GM19240 (cell line): Measurements from ENCODE around the gene ISY1.
"Not testable (repeated sequence)": the region's sequence is repeated elsewhere in the genome, so short reads cannot be mapped to it uniquely, and the experiment has no call there.

ENCODE experiments used
- DNase-seq: peaks from one replicate; pipeline ENCODE4 v3.0.0; 2011; ENCODE audit warnings: low spot score; ENCODE audit not compliant: insufficient read length

Gene ISY1

DNA sequence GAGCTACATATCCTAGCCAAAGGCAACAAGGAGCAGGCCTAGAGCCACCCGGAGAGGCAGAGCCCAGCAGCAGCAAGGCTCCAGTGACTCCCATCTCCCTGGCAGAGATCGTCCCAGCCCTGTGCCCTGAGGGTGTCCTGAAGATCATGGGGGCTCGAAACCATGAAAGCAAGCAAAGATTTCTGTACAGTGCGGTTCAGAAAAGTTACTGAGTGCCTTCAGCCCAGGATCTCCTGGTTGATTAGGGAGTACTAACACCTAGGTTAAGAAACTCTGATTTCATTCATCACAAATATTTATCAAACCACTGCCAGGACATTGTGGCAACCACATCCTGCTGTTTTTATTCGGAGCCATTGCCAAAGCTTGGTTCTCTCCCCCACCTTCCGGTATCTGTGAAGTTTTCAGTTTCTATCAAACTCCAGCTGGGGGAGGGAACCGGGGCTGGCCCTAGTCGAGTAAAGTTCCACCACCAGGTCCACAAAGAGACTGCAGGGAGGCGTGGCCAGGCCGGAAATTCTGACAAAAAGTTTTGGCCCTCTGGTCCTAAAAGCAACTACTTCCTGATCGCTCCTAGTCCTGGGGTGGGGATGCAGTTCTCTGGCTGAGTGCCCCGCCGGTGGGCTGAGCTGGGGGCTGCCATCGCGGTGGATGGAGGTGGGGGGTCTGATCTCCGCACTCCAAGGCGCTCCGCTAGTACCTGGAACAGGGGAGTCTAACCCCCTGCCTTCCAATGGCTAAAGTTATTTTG lies 40.4 kb downstream of the ISY1 start:
- DNase-seq, result peak; percentile 92

DNA sequence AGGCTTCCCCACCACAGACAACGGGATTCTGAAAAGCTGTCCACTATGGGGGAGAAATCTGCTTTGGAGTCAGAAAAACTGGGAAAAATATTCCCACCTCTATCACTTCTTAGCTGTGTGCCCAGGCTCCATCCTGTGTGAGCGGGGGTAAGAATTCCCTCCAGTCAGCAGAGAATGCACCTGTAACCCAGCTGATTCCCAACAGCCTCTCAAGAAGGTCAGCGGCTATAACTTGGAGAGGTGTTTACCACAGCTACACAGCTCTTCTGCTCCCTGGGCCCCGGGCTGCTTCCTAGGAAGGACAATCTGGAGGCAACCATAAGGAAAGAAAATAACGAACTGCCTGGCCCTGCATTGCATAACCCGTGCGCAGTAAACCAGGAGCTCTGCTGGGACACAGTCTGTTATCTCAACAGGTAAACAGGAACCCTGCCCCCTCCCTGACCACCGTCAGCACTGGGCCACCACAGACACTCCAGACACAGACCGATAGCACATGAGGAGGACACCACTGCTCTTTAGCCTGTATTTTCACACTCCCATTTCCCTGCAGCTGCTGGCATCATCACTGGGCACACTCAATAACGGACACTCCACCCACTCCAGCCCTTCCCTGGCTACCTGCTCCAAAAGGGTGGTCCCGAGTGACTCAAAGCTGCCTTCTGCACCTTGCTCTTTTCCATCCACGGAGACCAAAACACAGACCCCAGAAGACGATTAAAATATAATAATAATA lies 41.3 kb downstream of the ISY1 start:
- DNase-seq, result no peak

DNA sequence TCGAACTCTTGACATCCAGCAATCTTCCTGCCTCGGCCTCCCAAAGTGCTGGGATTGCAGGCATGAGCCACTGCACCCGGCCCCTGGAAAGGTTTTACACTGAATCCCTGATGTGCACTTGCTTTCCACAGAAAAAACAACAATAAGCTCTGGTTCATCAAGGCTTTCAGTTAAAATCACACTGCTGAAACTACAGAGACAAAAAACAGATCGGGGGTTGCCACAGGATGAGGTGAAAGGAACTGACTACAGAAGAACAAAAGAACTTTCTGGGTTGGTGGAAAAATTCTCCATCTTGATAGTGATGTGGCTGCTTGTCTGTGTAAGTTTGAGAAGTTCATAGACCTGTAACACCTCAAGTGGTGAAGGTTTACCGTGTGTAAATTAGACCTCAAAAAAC lies 42.1 kb downstream of the ISY1 start:
- no peak for DNase-seq

DNA sequence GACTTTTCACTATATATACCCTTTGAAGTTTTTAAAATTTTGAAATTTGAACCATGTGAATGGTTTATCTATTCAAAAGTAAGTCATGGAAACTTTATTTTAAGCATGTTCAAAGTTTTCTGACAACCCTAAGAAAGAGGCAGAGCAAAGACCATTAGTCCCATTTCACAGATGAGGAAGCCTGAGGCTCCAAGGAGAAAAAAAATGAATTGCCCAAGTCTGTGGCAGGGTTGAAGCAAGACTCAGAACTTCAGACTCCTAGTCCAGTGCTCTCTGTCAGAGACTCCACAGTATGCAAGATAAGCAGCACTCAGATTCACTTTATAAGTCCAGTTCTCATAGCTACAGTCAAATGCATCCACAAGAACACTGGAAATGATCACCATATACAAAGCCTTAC lies 43.7 kb downstream of the ISY1 start:
- no peak for DNase-seq

DNA sequence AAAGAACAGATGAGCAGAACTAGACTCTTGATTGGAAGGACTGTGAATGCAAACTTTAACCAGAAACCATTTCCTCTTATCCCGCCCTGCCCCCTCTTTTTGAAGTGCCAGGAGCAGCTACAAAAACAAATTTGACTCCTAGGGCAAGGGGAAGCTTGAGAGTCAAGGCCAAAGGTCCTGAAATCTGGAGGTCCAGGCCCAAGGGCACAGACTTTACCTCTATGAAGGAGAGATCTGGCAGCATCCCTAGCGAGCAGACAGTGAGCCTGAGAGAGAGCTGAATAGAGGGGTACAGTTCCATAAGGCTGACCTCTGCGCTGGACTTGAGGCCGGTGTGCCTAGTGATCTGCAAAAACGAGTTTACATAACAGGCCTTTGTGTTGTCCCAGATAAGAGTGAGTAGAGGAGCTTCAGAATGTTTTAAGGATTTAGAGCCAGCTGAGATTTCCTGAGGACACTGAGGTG lies 44.3 kb downstream of the ISY1 start:
- DNase-seq, result no peak

DNA sequence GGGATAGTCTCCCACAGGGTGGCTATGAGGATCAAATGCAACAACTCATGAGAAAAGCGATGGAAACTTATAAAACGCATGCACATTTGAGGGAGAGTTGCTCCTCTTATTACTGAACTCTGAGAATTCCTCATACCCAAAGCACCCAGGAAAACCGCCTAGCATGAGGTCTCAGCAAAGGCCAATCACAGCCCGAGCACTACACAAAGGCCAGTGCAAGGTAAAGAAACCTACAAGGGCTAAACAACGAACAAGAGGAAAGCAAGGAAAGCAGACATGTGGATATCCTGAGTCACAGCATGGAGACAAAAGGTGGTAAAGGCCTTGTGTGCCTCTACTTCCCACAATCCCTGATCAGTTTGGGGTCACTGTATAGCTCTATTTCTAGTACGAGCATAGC lies 46.4 kb downstream of the ISY1 start:
- no peak for DNase-seq

DNA sequence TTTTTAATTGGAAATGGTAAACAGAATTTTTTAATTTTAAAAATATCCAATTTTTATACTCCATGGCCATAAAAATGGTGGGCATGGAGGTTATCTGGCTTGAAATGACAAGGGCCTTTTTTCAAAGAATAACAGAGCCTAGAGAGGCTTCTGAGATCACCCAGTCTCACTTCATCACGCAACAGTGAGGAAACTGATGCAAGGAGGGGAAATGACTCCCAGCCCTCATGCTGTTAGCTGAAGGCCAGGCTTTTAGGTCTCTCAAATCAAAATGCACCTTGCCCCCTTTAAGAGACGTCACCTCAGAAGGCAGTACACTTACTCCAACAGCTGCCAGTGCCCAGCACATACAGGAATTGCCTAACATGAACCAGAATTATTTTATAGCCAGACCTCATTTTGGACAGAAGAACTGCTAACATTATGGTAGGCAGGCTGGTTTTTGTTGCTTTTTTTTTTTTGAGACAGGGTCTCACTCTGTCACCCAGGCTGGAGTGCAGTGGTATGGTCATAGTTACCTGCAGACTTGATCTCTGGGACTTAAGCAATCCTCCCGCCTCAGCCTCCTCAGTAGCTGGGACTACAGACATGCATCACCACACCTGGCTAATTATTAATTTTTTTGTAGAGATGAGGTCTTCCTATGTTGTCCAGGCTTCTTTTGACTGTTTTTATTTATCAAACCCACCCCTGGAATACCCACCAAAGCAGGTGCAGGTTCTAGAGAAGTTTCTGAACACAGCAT lies 48.4 kb downstream of the ISY1 start:
- no peak for DNase-seq

DNA sequence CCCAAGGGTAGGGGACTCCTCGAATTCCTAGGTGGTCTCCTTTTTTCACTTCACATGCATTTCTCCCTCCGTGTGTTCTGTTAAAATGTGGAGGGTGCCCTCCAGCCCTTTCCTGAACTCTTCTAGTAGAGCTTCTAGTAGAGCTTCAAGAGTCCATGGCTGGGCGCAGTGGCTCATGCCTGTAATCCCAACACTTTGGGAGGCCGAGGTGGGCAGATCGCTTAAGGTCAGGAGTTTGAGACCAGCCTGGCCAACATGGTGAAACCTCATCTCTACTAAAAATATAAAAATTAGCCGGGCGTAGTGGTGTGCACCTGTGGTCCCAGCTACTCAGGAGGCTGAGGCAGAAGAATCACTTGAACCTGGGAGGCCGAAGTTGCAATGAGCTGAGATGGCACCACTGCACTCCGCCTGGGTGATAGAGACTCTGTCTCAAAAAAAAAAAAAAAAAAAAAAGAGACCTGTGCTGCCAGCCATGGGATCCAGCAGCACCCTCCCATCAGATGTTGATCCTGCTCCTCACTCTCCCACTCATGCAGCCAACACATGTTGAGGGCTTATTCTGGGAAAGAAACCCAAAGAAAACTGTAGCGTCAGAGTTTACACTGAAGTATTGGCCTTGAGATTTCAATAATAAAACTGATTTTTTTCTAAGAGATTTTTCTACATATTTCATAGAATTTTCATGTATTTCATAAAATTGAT lies 49.6 kb downstream of the ISY1 start:
- DNase-seq, result not testable (repeated sequence)

DNA sequence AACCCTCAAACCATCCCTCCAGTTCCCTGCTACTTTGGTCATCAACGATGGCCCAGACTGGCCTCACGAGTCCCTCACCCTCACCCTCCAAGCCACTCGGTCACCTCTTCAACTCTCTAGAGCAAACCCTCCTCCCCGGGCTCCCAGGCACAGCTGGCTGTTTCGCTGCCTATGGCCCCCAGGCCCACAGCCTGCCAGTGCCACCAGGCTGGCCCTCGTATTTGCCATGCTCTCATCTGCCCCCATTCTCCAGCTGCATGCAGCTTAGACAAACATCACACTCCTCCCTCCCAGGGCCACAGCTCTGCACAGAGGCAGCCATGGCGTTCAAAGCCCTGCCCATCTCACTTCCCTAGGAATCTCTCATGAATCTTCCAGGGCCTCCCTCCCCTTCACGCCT lies 53.1 kb downstream of the ISY1 start:
- no peak for DNase-seq

DNA sequence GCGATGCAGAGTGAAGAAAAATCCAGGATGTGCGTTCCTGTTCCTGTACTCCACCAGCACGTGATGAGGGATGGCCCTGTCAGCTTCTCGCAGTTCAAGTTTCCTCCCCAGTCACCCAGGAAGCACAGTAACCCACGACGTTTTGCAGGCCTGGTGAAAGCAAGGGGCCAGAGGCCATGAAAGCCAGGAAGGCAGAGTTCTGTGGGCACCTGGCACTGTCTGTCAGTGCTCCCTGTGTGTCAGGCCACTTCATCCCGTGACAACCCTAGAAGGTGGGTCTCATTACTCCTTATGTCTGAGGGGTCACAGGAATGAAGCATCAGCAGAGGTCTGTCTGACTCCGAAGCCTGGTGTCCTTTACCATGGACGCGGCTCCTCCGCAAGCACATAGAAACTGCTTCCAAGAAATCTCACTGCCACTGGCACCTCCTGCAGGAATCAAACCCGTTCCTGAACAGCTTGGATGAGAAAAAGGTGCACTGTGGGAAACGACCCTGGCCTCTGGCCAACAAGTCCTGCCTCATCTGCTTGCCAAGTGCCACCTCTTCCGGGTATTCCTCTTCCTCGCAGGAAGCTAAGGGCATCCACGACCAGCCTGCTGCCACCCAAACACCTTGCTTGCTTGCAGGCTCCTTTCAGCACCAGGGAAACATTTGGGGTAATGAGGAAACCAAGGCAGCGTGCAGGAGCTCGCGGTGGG lies 53.8 kb downstream of the ISY1 start:
- no peak for DNase-seq

DNA sequence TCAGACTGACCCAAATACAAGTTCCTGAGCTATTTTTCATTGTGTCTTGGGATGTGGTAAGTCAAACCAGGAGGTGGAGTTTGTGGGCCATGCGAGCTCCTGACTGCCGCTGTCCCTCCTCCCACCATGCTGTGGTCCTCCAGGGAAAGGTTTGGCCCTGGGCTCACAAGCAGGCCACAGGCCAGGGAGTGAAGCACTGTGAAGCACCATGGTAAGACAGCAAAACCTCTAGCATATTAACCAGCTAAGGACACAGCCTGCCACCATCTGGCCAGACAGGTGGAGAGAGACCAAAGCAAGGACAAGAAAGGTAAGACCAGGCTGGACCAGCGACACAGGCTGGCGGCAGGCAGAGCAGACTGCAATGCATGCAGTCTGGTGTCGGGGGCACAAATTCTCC lies 54.5 kb downstream of the ISY1 start:
- no peak for DNase-seq

DNA sequence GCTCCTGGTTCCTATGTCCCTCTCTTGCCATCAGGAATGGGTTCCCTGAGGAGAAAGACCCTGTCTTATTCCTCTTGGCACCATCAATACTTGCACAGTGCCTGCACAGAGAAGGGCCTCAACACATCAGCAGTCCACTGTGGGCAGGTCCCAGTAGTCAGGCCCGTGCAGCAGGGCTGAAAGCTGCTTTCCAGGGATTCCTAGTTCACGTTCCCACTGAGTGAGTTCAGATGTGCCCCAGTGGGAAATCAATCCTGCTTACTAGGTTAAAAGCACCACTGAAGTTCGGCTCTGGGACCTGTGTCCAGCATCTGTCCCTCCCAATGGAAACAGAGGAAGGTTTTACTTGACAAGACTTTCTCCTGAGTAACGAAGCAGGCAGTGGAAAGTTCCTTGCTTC lies 55.0 kb downstream of the ISY1 start:
- DNase-seq, result no peak

DNA sequence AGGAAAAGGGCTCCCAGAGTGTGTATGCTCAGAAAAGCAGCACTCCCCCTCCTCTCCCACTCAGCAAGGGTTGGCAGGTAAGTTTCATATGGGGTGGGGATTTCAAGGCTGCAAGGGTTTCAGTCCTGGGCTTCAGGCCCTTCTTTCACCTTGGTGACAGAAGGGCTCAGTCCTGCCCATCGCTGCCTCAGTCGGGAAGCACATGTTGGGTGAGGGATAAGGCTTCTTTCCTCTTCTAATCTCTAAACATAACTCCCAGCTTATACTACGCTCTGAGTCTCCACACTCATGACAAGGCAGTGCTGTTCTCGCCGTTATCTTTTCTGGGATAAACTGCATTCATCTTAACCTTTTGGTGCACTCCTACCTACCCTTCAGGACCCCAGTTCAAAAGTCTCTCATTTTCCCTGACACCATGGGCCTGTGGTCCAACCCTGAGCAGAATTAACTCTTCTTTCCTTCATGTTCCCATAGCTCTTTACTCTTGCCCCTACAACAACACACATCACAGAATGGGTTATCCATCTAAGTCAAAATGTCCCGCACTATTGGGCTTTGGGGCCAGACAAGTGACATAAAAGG lies 56.3 kb downstream of the ISY1 start:
- no peak for DNase-seq

DNA sequence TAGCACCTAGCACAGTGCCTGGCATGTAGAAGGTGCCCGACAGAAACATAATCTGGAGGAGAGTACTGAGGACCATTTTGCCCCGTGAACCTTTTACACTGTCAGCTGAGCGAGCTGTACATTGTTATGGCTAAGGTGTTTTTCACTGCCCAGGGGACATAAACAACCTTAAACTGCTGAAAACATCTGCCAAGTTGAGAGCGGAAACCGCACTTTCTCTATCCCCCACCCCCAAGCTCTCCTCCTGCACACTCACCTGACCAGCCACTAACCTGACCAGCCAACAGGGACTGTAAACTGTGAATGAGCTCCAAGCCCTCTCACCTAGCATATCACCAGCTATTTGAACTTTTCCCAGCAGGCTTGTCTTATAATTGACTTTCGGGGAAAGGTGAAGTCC lies 56.8 kb downstream of the ISY1 start:
- no peak for DNase-seq

DNA sequence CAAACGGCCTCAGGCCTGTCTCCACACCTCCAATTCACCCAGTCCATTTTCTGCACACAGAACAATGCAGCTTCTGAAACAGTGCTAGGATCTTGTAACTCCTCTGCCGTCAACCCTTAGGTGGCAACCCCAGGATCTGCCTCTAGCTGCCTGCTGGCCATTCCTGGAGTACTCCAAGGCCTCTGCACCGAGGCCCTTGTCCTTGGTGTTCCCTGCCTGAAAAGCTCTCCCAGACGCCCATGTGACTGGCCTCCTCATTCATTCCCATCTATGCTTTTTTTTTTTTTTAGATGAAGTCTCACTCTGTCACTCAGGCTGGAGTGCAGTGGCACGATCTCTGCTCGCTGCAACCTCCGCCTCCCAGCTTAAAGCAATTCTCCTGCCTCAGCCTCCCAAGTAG lies 57.6 kb downstream of the ISY1 start:
- DNase-seq, result no peak

DNA sequence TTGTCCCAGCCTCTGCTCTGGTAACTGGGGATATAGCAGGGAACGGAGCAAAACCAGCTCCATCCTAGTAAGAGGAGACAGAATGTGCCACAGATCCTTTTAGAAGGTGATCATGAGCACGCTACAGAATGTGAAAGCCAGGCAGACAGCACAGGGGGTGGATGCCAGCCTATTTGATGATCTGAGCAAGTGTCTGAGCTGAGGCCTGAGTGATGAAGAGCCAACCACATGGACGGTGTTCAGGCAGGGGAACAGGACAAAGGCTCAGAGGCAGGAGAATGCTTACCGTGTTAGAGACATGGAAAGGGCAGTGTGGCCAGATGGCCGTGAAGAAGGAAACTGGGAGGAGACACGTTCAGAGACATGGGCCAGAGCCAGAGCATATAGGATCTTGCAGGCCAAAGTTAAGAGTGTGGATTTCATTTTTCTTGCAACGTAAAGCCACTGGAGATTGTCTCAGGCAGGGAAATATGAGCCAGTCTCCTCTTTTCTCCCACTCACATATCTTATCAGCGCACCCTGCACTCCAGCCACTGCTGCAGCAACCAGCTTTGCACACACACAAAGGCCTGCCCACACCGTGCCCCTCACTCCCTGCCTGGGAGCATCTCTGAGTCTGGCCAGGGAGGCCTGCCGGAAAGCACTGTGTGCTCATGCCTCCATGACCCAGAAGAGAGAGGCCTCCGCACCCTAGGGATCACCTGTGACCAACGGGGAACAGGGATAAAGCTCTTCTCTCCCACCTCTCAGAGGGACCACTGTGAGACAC lies 59.3 kb downstream of the ISY1 start:
- DNase-seq, result no peak

DNA sequence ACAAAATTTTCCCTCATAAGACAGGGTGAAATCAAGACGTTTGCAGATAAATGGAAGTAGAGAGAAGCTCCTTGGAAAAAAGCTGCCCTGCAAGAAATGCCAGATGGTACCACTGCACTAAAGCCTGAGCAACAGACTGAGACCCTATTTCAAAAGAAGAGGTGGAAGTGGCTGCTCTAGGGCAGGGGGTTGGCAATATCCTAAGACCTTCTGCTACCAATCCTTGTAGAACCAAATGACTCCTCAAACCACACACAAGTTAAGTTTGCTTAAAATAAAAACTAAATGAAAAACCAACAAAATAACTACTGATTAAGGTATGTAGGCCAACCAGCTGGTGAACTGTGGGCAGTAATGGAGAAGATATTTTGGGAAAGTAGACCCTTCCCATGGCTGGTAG lies 60.6 kb downstream of the ISY1 start:
- no peak for DNase-seq

DNA sequence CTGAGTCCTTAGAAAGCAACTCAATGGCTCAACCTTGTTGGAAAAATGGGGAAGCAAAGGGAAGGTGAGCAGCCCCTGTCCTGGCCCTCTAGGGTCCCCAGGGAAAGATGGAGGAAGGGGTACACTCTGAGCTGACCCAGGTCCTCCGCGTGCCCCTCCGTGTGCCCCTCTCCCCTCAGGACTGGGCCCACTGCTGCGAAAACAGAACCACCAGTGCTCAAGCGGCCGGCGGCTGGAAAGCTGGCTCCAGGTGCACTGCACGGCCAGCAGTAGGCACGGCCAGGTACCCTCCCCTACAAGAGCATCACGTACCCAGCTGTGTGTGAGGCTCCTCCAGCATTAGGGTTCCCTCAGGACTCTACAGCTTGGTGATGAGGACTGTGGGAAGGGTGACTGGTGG lies 65.6 kb downstream of the ISY1 start:
- DNase-seq, result no peak

DNA sequence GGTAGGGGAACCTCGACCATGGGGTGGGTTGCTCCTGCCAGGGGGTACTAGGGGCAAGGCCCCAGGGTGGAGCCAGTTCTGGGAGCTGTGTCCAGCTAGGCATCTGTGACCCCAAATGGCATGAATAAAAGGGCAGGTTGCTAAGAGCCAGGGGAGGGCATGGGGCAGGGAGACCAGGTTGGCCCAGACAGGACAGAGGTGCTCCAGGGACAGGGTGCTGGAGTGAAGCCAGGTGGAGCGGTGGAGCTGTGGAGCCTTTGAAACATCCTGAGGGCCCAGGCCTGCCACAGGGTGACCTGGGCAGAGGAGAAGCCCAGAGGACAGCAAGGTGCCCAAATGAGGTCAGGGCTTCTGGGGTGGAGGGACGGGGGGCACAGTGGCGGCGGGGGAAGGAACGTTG lies 72.6 kb downstream of the ISY1 start:
- DNase-seq, result not testable (repeated sequence)

DNA sequence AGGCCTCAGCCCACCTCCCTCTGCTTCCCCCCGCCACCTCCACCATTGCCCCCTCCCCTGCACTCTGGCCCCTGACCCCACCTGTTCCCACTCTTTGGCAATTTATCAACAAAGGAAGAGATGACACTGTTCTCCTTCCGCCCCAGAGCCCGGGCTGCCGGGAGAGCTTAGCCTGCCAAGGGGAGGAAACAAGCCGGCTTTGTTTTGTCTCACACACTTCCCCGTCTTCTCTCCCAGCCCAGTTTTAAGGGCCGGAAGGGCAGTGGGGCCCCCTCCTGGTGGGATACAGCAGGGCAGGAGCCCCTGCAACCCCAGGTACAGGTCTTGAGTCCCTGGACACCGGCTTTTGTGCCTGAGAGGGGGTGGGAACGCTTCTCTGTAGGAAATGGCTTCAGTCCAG lies 73.0 kb downstream of the ISY1 start:
- not testable (repeated sequence) for DNase-seq
